MM.1S (cell line): ENCODE results near the gene MSGN1.

Source experiments
- CTCF ChIP-seq: fragments of 300-600 bp; sonication (generic); IDR thresholded peaks from 2 replicates; pipeline ENCODE4 v1.5.1; 2016; ENCODE audit warnings: antibody characterized with exemption, low read length, mixed read lengths
- EZH2phosphoT487 ChIP-seq: fragments of 300-600 bp; sonication (generic); IDR thresholded peaks from 2 replicates; pipeline ENCODE4 v1.6.1; 2018; ENCODE audit warnings: antibody characterized with exemption, low read length

- TF ChIP-seq EZH2phosphoT487 (no peak), CTCF (no peak)
Observed at GRCh38 chr2:17805166-17805565, 11.1 kb upstream of the MSGN1 start.
